HFF-Myc (cell line): ENCODE measurements around the gene TRAM2.

ENCODE experiments used
- DNase-seq: peaks from one replicate; pipeline ENCODE4 v3.0.0-alpha.2; 2011; ENCODE audit warnings: low read depth; ENCODE audit errors: extremely low read depth
- H3K4me3 ChIP-seq: replicated peaks from 2 replicates; pipeline ENCODE4 v1.5.1; 2011; ENCODE audit warnings: low read depth, mild to moderate bottlenecking, control low read depth, low read length
- CTCF ChIP-seq: IDR thresholded peaks from 2 replicates; pipeline ENCODE4 v1.5.1; 2012; ENCODE audit warnings: mild to moderate bottlenecking, low read depth, low read length, control low read depth; ENCODE audit errors: missing control alignments

Gene TRAM2

GRCh38 chr6:52519618-52520017 is 57.2 kb downstream of the TRAM2 start:
- no peak overlapping the region for H3K4me3 ChIP-seq
- TF ChIP-seq CTCF = no peak
- DNase-seq = no peak

- no peak for TF ChIP-seq CTCF
- DNase-seq = no peak
- peak overlapping the region; percentile 16; the same call in 1 of the 2 replicates for H3K4me3 ChIP-seq
Measured at GRCh38 chr6:52518279-52518945, 58.4 kb downstream of the TRAM2 start.

- DNase-seq = peak; percentile 98
- H3K4me3 ChIP-seq = peak overlapping the region; percentile 16; the same call in 1 of the 2 replicates
Measured at GRCh38 chr6:52517502-52518278, 59.2 kb downstream of the TRAM2 start.

GRCh38 chr6:52516943-52517342 is 59.9 kb downstream of the TRAM2 start:
- no peak for TF ChIP-seq CTCF
- H3K4me3 ChIP-seq = no peak overlapping the region
- DNase-seq = no peak

More at GRCh38 chr6:52517502-52518278, 59.2 kb downstream of the TRAM2 start:
- no peak for TF ChIP-seq CTCF

- TF ChIP-seq CTCF = no peak
- no peak for DNase-seq
- H3K4me3 ChIP-seq = no peak overlapping the region
Measured at GRCh38 chr6:52516269-52516668, 60.6 kb downstream of the TRAM2 start.

- TF ChIP-seq CTCF = no peak
- no peak for DNase-seq
- H3K4me3 ChIP-seq = no peak overlapping the region
Measured at GRCh38 chr6:52515219-52515960, 61.5 kb downstream of the TRAM2 start.
